Sciatic nerve (tissue), 2 donors: ENCODE results near the gene DNAH1. TPM values are rescaled to one million over a fixed set of nuclear protein-coding genes. Genes with fewer than 3 reads are reported as not detected.
A peak's percentile ranks its signal among the peaks of the same experiment; 100 is the strongest.

Source experiments
- ATAC-seq: fragments of 200-7000 bp; cut with Tn5 transposase; one replicate; pipeline ENCODE4 v1.9.1; 2020; ENCODE audit warnings: mild to moderate bottlenecking, moderate library complexity
- DNase-seq: peaks from one replicate; pipeline ENCODE4 v3.0.0-alpha.2; 2020; ENCODE audit warnings: low spot score
- intact Hi-C: fragments of 100-400 bp; cut with DNase I; formaldehyde crosslinking; loops from one replicate; pipeline ENCODE4 v1.14.2; 2022
- total RNA-seq: library from RNA; stranded (reverse); fragmentation: NEBNext Ultra II Directional; extraction: Animal tissue kit (Norgen Biotek cat#: 25700); gene quantifications from one replicate; pipeline ENCODE4 v1.2.1, GENCODE V29; 2021
- donor health status: DM: no; HTN: no; CAD: no.
- donor health status: DM: no; HTN: no; CAD: no.

The DNAH1 gene
- total RNA-seq, 1 donor from 2014 or later = 20.1 TPM

DNA sequence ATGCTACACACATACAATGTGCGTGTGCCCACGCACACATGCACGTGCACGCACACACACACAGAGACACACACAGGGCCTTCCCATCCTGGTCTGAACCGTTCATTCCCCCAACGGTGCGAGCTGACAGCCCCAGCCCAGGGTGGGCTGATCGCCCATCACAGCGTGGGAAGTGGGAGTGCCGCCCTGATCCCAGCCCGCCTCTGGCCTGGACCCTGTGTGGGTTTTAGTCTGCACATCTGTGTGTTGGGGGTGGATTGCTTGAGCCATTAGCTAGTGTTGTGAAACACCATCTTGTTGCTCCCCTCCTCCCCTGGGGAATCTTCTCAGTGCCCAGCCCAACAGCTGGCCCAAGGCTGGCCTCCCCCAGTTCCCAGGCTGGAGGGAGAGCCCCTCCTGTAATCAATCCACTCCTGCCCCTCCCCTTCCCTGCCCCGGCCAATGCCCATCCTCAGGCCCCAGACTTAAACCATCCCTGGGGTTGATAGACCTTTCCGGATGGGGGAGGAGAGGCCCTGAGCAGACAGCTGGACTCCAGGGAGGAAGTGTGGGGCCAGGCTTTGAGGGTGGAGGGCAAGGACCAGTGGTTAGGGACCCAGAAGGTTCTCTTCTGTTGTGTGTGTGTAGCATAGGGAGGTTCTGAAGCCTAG, 120.5 kb downstream of the DNAH1 start:
- ATAC-seq = peak; percentile 75
- intact Hi-C loops = no loop called here
- DNase-seq = peak; percentile 53

GRCh38 chr3:52437326-52438103, 121.4 kb downstream of the DNAH1 start:
- ATAC-seq (no peak), DNase-seq (peak; percentile 54)
- intact Hi-C loops = no loop called here

GRCh38 chr3:52438104-52438376, 121.9 kb downstream of the DNAH1 start:
- DNase-seq (no peak), ATAC-seq (no peak)
- intact Hi-C loops = no loop called here

DNA sequence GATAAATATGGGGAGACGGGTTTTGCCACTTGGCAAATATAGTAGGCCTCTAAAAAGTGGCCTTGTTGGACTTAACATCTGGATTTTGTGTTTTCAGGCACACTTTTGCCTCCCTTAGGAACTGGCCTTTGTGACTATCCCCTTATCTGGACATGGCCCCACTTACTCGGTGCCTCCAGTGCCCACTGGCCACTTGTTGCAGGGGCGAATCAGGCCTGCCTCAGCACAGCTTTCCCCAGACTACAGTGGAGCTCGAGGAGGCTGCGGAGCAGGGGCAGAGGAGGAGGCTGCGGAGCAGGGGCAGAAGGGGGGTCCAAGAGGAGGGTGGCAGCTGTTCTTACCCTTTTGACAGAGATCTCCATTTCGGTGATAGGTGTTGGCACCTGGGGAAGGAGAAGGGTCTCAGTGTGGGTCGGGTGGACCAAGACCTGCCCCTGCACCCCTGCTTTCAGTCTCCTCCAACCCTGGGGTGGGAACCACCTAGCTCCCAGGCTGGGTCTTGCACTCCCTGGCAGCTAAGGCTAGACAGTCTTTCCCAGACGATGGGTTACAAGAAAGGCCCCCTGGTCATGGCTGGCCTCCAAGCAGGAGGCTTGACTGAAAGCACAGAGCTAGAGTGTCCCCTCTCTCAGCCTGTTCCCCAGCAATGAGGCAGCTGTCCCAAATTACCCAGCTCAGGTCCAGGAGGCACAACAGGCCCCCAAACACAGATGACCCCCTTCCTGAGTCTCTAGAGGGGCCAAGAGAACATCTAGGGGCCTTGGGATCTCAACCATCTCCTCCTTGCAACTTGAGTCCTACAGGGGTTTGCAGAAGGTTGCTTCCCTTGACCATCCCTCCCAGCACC, 122.7 kb downstream of the DNAH1 start:
- ATAC-seq (no peak), DNase-seq (peak; percentile 37)
- intact Hi-C loops = no loop called here

DNA sequence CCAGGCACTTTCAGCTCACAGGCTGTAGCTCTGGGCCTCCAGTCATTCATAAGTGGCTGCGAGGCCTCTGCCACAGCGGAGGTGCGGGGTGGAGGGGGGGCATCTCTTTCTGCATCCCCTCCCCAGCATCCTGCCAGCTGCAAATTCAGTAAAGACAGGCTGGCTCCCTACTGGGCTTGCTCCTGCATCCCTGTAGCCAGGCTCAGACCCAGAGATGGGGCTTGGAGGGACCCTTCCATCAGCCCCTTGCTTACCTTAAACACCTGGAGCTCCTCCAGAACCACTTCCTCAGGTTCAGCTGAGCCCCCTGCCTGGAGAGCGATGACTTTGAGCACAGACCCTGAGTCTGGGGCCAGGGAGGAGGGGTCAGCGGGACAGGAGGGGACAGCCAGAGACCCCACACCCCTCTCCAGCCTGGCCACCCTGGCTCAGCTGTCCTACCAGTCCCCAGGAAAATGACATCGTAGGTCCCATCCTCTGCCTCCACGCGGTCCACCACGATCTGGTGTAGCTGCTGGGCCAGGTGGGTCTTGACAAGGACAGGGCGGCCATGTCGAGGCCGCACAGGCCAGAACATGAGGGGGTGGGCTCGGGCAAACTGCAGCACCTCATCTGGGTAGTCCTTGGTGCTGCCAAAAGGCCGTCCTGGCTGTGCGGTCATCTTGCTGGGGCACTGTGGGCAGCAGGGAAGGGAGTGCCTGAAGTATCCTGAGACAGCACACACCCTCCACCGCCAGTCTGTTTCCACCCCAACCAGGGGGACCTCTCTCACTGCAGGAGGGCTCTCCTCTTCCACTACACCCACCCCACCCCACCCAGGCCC, 123.5 kb downstream of the DNAH1 start:
- ATAC-seq (no peak), DNase-seq (peak; percentile 49)
- intact Hi-C loops = no loop called here

DNA sequence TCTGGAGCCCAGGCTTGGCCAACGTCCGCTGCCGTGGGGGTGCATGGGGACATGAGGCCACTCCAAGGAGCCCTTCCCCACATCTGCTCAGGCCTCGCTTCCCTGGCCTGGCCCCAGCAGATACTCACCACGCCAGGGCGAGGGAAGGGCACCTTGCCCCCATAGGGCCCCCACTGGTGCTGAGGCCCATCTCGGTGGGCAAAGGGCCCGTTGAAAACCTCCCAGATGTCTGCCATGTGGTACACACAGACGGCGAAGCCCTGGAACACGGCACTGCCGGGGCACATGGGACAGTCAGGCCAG, 124.1 kb downstream of the DNAH1 start:
- peak; percentile 42 for DNase-seq
- intact Hi-C loops = no loop called here

GRCh38 chr3:52440671-52441070, 124.6 kb downstream of the DNAH1 start:
- intact Hi-C loops = no loop called here
- ATAC-seq (no peak), DNase-seq (no peak)

More for the DNA sequence above, 124.1 kb downstream of the DNAH1 start:
- ATAC-seq = no peak

GRCh38 chr3:52441091-52441771, 125.1 kb downstream of the DNAH1 start:
- ATAC-seq = no peak
- intact Hi-C loops = no loop called here
- DNase-seq = no peak

DNA sequence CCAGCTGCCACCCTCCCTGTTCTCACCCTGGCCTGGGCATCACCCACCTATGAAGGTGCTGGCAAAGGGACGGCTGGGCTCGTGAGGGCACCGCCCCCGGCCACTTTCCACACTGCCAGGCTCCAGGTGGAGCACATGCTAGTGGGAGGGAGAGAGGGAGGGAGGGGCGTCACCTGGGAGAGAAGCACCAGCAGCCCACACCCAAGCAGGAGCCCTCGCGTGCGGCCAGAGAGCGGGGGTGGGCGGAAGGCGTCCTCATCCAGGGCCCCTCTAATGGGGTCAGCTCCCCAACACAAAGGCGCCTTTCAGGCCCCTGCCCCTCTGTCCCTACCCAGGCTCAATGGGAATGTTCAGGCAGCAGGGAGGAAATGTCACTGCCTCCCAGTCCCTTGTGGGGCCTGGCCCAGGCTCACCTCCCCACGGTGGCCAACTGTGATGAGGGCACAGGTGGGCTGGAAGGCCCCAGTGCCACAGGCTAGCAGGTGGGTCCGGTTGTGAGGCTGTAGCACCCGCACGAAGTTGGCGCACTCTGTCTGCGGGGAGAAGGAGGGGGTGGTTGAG, 125.7 kb downstream of the DNAH1 start:
- intact Hi-C loops = no loop called here
- DNase-seq (no peak), ATAC-seq (no peak)

- DNase-seq (no peak), ATAC-seq (no peak)
- intact Hi-C loops = no loop called here
These were observed 126.5 kb downstream of the DNAH1 start for GRCh38 chr3:52442409-52443267.

DNA sequence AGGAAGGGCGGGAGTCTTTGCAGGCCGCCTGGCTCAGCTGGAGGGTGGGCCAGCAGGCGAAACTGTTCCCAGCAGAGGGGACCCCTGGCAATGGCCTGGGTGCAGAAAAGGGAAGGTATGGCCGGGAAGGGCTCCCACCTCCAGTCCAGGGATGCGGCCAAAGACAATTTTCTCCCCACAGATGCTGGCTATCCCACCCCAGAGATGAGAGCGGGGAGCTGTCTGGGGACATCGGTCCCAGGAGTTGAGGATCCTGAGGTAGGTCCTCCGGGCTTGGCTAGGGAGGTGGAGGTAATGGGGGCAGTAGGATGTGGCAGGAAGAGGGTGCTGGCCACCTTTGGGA, 127.1 kb downstream of the DNAH1 start:
- ATAC-seq (no peak), DNase-seq (no peak)
- intact Hi-C loops = no loop called here

GRCh38 chr3:52443791-52444687, 127.9 kb downstream of the DNAH1 start:
- intact Hi-C loops = no loop called here
- ATAC-seq = no peak

GRCh38 chr3:52444860-52445793, 129.0 kb downstream of the DNAH1 start, which contains the start of gene SEMA3G:
SEMA3G (minus strand) TSS chr3:52445103; CDS start chr3:52445027, 76 bp downstream.
- peak; percentile 83 for DNase-seq
- intact Hi-C loops = no loop called here
- ATAC-seq = peak; percentile 55

More at GRCh38 chr3:52443791-52444687, 127.9 kb downstream of the DNAH1 start:
- no peak for DNase-seq

DNA sequence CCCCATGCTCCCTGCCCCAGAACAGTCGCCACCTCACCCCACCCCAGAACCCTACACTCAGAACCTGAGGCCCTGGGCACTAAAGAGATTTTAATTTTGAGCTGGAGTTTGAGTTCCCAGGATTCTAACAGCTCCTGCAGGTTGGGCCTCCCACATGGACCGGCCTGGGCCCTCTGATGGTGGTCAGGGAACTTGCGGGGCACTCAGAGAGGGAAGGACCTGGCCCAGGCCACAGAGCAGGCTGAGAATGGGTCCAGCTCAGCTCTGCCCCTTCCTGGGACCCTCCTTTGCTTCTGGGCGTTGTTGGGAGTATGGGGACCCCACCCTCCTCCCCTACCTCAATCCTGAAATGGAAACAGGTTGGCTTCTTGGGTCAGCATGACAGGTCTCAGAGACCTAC, 129.9 kb downstream of the DNAH1 start:
- intact Hi-C loops = no loop called here
- ATAC-seq (no peak), DNase-seq (no peak)

DNA sequence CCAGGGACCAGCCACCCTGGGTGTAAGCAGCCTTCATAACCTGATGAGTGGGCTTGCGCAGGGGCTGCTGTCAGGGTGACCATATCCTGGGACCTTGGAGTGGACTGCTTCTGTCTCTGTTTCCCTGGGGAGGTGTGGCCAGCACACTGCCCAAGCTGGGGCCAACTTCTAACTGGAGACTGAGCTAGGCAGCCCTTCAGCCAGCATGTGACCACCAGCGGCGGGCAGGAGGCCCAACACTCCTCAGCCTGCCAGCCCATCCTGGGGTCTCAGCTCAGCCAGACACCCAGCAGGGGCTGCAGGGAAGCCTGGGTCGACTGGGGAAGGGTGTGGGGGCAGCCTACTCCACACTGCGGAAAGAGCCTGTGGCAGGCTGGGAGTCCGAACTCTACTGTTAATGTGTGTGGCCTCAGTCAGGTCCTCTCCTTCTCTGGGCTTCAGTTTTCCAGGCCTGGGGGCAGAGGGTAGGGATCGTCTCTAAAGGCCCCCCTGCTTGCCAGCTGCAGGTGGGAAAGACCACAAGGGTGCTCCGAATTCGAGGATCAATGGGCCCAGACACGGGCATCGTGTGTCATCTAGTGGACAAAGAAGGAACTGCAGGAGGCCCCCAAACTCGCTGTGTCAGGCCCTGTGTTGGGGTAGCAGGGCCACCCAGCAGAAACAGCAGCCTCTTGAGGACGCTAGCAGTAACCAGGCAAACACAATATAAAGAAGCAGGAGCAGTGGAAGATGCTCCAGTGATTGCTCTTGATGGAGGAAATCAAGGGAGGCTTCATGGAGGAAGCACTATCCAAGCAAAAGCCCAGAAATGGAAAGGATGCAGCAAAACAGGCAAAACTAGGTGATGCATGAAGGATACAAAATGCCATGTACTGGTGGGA, 130.8 kb downstream of the DNAH1 start:
- ATAC-seq (peak; percentile 65), DNase-seq (no peak)
- intact Hi-C loops = no loop called here
